Liver (tissue), 3 donors: ENCODE data around the gene FER.
"Not testable (repeated sequence)": the region's sequence is repeated elsewhere in the genome, so short reads cannot be mapped to it uniquely, and the experiment has no call there.

Experiments
- CTCF ChIP-seq: fragments of 150-350 bp; IDR thresholded peaks from 2 replicates; pipeline ENCODE4 v1.5.1; 2017; ENCODE audit warnings: improper control_type of control experiment, low read depth, low read length; ENCODE audit not compliant: missing input control
- MAX ChIP-seq: IDR thresholded peaks from 2 replicates; pipeline ENCODE4 v1.6.1; 2016; ENCODE audit warnings: antibody characterized with exemption
- RAD21 ChIP-seq, 2 donors: IDR thresholded peaks; 2 replicates each; pipeline ENCODE4 v1.6.1; 2016; ENCODE audit warnings: antibody characterized with exemption in 2 of 2, mild to moderate bottlenecking in 2 of 2
- donor health status: healthy.
- donor health status: healthy.

GRCh38 chr5:108842260-108842941, 94.7 kb downstream of the FER start:
- not testable (repeated sequence) for TF ChIP-seq CTCF; RAD21 (IDR thresholded peaks at IDR 0.05); MAX
